Measurements from ENCODE around the gene USH2A. TPM values are rescaled to one million over a fixed set of nuclear protein-coding genes. Genes with fewer than 3 reads are reported as not detected.

Gene USH2A
- polyA plus RNA-seq, 3 donors, result not detected

GRCh38 chr1:216261631-216262030 is 161.6 kb downstream of the USH2A start:
- no peaks in the 10 kb centered on the region for H3K27me3 ChIP-seq (ENCODE audit: control insufficient read depth in 2 of 2, insufficient read depth in 2 of 2, low read length in 2 of 2)
- H3K27me3 Mint-ChIP-seq (ENCODE audit: low read depth in 3 of 3), result peaks cover 0 to 1% (median 0%) of the 10 kb centered on the region in 3 donors
- DNase-seq, result no peak
- H3K4me1 ChIP-seq (ENCODE audit: control insufficient read depth in 1 of 2, insufficient read depth in 2 of 2, low read length in 2 of 2), result no peaks in the 10 kb centered on the region
- H3K36me3 ChIP-seq (replicated peaks in 1 of 2; ENCODE audit: control insufficient read depth in 1 of 2, insufficient read depth in 2 of 2, low read length in 2 of 2), result no peaks in the 10 kb centered on the region
- no peaks in the 10 kb centered on the region for H3K79me2 ChIP-seq (ENCODE audit: insufficient read depth, low read length)
- H3K4me2 ChIP-seq (replicated peaks; ENCODE audit: extremely low read depth, low read length, poor library complexity, severe bottlenecking), result no peak overlapping the region
- peak overlapping the region in 1 of 7 donors; percentile 26 for H3K27ac Mint-ChIP-seq
- TF ChIP-seq, protein P1, sequence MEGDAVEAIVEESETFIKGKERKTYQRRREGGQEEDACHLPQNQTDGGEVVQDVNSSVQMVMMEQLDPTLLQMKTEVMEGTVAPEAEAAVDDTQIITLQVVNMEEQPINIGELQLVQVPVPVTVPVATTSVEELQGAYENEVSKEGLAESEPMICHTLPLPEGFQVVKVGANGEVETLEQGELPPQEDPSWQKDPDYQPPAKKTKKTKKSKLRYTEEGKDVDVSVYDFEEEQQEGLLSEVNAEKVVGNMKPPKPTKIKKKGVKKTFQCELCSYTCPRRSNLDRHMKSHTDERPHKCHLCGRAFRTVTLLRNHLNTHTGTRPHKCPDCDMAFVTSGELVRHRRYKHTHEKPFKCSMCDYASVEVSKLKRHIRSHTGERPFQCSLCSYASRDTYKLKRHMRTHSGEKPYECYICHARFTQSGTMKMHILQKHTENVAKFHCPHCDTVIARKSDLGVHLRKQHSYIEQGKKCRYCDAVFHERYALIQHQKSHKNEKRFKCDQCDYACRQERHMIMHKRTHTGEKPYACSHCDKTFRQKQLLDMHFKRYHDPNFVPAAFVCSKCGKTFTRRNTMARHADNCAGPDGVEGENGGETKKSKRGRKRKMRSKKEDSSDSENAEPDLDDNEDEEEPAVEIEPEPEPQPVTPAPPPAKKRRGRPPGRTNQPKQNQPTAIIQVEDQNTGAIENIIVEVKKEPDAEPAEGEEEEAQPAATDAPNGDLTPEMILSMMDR (IDR thresholded peaks at IDR 0.05), result no peak
- H2AFZ ChIP-seq (ENCODE audit: insufficient read depth, low read depth, low read length, poor library complexity, severe bottlenecking), result no peak overlapping the region
- no peaks in the 10 kb centered on the region for H3K36me3 Mint-ChIP-seq
- intact Hi-C loops (cut with micrococcal nuclease), result no loop called here
- no peaks in the 10 kb centered on the region for H4K20me1 ChIP-seq (ENCODE audit: insufficient read depth, low read length)
- no peak overlapping the region for H3K4me3 ChIP-seq (replicated peaks in 1 of 3; ENCODE audit: low read depth in 2 of 3, low read length in 3 of 3)
- H3K9ac ChIP-seq (ENCODE audit: insufficient read depth, low read length, poor library complexity, severe bottlenecking), result no peak overlapping the region
- H3K9me3 Mint-ChIP-seq, result peaks cover 0 to 5% (median 2%) of the 10 kb centered on the region in 7 donors
- H3K9me3 ChIP-seq (replicated peaks in 1 of 2; ENCODE audit: control insufficient read depth in 1 of 2, insufficient read depth in 1 of 2, low read length in 2 of 2), result no peaks in the 10 kb centered on the region
- H3K4me1 Mint-ChIP-seq, result no peaks in the 10 kb centered on the region
- no peak overlapping the region for H3K4me3 Mint-ChIP-seq
- H3K27ac ChIP-seq (ENCODE audit: low read depth in 1 of 2, low read length in 2 of 2), result no peak overlapping the region
- 70% methylated on average over 3 of the region's 3 CpGs for WGBS (ENCODE audit: insufficient coverage)

DNA sequence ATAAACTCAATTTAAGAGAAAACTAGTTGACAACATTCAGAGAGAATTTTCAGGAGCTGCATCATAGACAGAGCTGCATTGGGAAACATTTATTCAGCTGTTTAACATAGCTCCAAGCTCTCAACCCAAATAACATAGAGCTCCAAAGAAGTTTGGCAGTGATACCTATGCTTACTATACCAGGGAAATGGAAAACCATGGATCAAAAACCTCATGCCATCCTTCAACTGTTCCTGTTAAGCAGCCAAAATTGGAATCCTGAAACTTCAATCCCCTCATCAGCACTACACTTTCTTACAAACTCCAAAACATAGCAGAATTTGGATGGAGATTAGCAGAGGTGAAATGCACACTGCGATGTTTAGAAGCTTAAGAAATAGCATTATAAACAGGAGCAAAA is 164.4 kb downstream of the USH2A start:
- WGBS (ENCODE audit: insufficient coverage), result no CpG with 5 or more reads among the region's 1 CpG
- Mint-ChIP-seq H3K4me3 (no peak overlapping the region), H3K4me1 (no peaks in the 10 kb centered on the region), H3K9me3 (peaks cover 0 to 8% (median 2%) of the 10 kb centered on the region in 7 donors), H3K36me3 (no peaks in the 10 kb centered on the region), H3K27ac (no peak overlapping the region), H3K27me3 (ENCODE audit: low read depth in 3 of 3) (peaks cover 0 to 1% (median 0%) of the 10 kb centered on the region in 3 donors)
- H3K9ac ChIP-seq (ENCODE audit: insufficient read depth, low read length, poor library complexity, severe bottlenecking), result no peak overlapping the region
- no peaks in the 10 kb centered on the region for H3K27me3 ChIP-seq (ENCODE audit: control insufficient read depth in 2 of 2, insufficient read depth in 2 of 2, low read length in 2 of 2)
- no peaks in the 10 kb centered on the region for H3K9me3 ChIP-seq (replicated peaks in 1 of 2; ENCODE audit: control insufficient read depth in 1 of 2, insufficient read depth in 1 of 2, low read length in 2 of 2)
- H3K4me2 ChIP-seq (replicated peaks; ENCODE audit: extremely low read depth, low read length, poor library complexity, severe bottlenecking), result no peak overlapping the region
- no peak for DNase-seq
- TF ChIP-seq, protein P1 (IDR thresholded peaks at IDR 0.05), result no peak
- no peaks in the 10 kb centered on the region for H3K79me2 ChIP-seq (ENCODE audit: insufficient read depth, low read length)
- H3K4me1 ChIP-seq (ENCODE audit: control insufficient read depth in 1 of 2, insufficient read depth in 2 of 2, low read length in 2 of 2), result no peaks in the 10 kb centered on the region
- no peak overlapping the region for H3K27ac ChIP-seq (ENCODE audit: low read depth in 1 of 2, low read length in 2 of 2)
- H4K20me1 ChIP-seq (ENCODE audit: insufficient read depth, low read length), result no peaks in the 10 kb centered on the region
- H3K4me3 ChIP-seq (replicated peaks in 1 of 3; ENCODE audit: low read depth in 2 of 3, low read length in 3 of 3), result no peak overlapping the region
- H3K36me3 ChIP-seq (replicated peaks in 1 of 2; ENCODE audit: control insufficient read depth in 1 of 2, insufficient read depth in 2 of 2, low read length in 2 of 2), result no peaks in the 10 kb centered on the region
- intact Hi-C loops (cut with micrococcal nuclease), result no loop called here
- H2AFZ ChIP-seq (ENCODE audit: insufficient read depth, low read depth, low read length, poor library complexity, severe bottlenecking), result no peak overlapping the region
